Posterior cingulate gyrus (tissue), 11 donors: Measurements from ENCODE around the gene MSANTD1.
A peak's percentile ranks its signal among the peaks of the same experiment; 100 is the strongest.

ENCODE experiments used
- DNase-seq, 10 donors: peaks; one replicate each; pipeline versions ENCODE4 v3.0.0 to v3.0.0-alpha.2; 2020 to 2021; ENCODE audit warnings: mixed read lengths in 3 of 10
- intact Hi-C: fragments of 100-400 bp; cut with DNase I; formaldehyde crosslinking; loops from one replicate; pipeline ENCODE4 v1.15.1; 2023

MSANTD1 gene

DNA sequence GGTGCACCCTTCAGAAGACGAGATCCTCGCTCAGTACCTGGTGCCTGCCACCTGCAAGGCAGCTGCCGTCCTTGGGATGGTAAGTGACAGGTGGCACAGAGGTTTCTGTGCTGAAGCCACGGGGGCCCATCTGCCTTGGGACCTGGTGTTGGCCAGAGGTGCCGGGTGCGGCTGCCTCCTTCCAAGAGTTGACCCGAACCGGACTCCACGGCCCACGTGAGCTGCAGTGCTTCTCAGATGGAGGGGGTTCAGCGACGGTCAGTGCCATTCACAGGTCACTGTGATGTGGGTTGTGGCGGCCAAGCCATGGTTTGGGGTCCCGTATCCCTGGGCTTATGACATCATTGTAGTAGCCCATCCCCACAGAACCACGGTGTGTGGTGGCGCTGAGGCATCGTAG, 19.0 kb upstream of the MSANTD1 start:
- peak in 4 of 10 donors; percentile 22 to 67 (median 52) for DNase-seq
- intact Hi-C loops, result no loop called here

DNA sequence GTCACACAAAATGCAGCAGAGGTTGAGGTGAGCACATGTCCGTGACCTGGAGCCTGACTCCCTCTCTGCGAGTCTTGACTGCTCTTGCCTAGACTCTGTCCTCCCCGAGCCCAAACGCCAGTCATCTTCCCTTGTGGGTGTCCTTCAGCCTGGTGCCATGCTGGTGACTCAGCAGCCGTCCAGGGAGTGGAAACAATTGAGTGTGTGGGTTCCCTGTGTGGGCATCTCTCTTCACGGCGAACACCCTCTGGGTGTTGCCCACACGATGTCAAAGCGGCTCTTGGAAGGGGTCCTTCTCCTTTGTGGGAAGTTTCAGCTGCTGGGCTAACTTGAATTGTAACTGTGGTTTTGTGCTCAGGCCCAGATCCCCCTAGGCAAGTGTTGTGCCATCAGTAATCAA, 17.5 kb upstream of the MSANTD1 start:
- intact Hi-C loops, result no loop called here
- peak in 3 of 10 donors; percentile 79 to 88 (median 87) for DNase-seq

DNA sequence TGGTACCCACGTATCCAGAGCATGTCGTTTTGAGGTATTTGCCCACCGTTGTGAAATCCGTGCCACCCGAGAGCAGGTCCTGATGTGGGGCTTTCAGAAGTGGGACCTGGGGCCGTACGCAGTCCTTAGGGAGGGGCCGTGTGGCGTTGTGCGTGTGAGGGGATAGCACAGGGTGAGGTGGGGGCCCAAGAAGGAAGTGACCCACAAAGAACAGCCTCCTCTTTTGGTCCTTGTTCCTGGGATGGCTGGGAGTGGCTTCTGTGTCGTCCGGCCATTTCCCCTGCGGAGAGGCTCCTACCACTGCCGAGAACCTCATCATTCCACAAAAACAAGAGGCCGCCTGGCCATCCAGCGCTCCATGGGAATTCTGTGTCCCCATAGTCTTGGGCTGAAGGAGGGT, 17.0 kb upstream of the MSANTD1 start:
- intact Hi-C loops, result no loop called here
- DNase-seq, result peak in 3 of 10 donors; percentile 43 to 66 (median 52)

DNA sequence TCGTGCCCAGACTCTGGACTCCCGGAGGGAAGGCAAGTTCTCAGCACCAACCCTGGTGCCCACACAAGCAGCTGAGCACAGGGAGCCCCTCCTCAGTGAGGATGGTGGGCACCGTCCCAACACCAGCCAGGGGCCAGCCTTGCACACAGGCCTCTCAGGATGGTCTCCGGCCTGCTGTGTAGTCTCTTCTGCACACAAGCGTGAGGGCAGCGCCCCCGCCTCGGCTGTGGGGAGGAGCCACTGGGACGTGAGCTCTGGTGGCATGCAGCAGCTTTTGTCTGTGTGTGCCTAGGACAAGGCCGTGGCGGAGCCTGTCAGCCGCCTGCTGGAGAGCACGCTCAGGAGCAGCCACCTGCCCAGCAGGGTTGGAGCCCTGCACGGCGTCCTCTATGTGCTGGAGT, 16.1 kb upstream of the MSANTD1 start:
- intact Hi-C loops, result no loop called here

DNA sequence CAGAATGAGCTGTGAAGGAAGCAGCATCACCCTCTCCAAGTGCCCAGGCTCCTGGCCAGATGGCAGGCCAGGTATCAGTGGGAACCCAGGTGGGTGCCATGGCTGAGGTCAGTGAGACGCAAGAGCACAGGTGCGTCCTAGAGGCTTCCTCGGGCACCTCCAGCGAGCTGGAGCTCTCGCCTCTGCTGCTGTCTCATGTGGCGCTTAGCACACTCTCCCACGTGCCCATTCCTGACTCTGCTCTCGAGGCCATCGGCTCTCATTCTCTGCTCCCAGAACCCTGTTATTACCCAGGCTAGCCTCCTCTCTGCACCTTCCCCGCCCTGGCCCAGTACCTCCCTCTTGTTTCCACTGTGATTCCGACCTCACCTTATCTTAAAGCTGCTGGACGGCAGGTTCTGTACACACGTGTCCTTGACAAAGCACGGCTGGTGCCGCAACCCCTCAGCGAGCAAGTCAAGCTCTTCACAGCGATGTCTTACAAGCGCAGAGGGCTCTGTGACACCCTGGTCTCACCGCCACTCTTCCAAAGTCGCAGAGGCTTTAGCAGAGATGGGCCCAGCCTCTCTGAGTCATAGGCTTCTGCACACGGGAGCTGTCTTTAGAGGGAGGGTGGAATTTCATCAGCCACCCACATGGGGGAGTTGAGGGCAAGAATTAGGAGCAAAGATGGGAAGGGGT, 15.4 kb upstream of the MSANTD1 start:
- intact Hi-C loops, result no loop called here
- DNase-seq, result peak in 2 of 10 donors; percentile 78 to 80

More for the DNA sequence above, 16.1 kb upstream of the MSANTD1 start:
- peak in 2 of 10 donors; percentile 77 to 79 for DNase-seq

DNA sequence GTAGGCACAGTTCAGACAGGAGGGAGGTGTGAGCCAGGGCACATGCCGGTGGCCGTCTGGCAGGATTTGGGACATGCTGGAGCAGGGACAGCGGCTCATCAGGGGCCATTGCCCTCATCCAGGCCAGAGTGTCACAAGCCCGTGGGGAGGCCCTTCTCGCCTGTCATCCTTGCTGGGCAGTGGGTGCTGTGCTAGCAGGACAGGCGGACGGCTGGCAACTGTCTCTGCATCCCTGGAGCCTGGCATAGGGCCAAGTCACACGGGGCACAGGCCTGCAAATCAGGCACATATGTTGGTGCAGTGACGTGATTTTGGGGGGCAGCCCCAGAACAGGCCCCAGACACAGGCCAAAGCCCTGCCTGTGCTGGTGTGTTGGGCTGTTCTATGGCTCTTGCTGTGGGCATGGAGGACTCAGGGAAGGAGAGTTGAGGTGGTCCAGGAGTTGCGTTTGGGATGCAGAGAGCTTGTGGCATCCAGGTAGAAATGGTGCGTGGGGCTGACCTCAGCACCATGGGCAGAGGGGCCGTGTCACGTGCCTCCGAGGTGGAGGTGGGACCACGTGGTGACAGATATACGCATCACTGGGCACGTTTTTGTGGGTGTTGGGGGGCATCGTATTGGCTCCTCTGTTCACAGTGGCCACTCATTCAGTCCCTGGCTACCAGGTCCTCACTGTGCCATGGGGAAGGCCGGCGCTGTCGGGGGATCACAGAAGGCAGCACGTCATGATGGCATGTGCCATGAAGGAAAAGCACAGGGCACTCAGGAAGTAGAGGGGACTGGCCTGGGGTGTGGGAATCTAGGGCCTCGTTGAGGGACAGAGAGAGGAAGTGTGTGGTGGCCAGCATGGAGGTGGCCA, 14.6 kb upstream of the MSANTD1 start:
- peak in 2 of 10 donors; percentile 77 to 86 for DNase-seq
- intact Hi-C loops, result no loop called here

DNA sequence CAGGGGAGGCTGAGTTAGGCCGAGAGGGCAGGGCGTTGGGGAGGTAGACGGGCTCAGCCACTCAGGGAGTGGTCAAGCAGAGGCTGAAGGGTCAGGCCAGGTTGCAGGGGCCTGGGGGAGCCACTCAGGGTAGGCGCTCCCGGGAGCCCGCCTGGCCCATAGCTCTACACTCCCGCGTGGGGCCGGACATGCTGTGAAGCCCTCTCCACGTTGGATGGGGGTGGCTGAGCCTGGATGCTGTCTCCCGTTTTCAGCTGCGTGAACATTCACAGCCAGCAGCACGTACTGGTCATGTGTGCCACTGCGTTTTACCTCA, 14.0 kb upstream of the MSANTD1 start:
- intact Hi-C loops, result no loop called here
- peak in 2 of 10 donors; percentile 27 to 71 for DNase-seq

DNA sequence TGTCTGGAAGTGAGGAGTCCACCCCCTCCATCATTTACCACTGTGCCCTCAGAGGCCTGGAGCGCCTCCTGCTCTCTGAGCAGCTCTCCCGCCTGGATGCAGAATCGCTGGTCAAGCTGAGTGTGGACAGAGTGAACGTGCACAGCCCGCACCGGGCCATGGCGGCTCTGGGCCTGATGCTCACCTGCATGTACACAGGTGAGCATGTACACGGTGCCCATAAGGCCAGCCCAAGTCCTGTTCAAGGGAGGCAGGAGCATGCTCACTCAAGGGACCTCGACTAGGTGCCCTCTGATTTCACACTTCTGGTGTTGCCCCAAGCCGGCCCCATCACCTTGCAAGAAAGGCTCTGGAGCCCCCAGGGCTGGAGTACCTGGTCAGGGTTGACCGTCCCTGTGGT, 13.4 kb upstream of the MSANTD1 start:
- intact Hi-C loops, result no loop called here
- peak in 2 of 10 donors; percentile 67 to 78 for DNase-seq

DNA sequence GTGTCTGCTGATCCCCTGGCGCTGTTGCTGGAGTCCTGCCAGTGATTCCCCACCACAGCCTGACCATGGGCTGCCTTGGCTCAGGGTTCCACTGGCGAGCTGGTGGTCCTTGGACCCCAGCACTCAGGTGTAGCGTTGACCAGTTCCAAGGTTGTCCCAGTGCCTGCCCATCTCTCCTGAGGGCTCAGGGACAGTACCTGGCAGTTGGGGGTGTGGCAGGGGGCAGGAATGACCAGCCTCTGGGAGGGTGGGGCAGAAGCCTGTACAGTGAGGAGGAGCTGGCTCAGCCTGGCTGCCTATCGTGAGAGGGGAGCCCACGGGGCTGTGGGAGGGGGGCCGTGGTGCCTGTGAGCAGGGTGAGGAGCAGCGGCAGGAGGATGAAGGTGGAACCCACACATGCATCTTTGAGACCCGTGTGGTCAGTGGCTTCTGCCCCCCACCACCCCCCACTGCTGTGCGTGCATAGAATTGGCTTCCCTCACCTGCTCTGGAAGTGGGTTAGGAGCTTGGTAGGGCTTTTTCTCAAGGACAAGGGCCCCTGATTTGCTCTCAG, 12.6 kb upstream of the MSANTD1 start:
- intact Hi-C loops, result no loop called here
- DNase-seq, result peak in 2 of 10 donors; percentile 30 to 65

DNA sequence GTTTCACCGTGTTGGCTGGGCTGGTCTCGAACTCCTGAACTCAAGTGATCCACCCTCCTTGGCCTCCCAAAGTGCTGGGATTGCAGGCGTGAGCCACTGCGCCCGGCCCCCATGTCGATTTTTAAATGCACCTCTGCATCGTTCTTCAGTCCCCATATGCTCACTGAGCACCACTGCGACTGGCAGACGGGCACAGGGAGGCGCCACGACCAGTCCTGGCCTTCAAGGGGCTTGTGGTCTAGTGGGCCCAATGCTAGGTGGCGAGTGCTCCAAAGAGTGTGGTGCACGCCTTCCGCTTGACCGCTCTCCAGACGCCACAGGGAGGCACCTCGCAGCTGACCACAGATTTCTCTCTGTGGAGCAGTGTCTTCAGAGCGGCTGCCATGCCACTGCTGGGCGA, 11.7 kb upstream of the MSANTD1 start:
- peak in 1 of 10 donors; percentile 69 for DNase-seq
- intact Hi-C loops, result no loop called here

DNA sequence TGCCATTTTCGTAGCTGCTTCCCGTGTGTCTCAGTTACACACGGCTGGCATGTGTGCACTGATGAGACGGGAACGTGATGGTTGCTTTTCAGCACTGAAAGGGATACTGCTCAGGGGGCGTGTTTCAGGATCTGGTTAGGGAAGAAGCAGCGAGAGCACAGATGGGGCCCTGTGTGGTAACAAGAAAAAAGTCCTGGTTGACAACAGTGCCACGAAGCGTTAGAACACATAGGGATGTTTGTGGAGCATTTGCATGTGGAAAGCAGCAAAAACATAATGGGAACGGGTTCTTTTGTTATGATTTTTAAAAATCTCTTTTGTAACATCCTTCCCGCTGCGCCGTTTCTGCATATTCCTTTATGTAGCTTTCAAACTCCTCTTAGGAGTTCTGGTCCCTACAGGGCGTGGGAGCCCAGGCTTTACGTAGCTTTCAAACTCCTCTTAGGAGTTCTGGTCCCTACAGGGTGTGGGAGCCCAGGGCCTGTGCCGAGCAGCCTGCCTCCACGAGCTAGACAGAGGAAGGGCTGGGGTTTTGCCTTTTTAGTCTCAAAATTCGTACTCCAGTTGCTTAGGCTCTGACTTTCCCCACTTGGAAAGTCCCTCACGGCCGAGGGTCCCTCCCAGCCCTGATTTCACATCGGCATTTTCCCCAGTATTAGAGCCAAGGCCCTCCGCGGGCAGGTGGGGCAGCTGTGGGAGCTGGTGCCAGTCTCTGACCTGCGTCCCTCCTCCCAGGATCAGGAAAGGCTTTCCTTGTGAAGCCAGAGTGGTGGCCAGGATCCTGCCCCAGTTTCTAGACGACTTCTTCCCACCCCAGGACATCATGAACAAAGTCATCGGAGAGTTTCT, 11.0 kb upstream of the MSANTD1 start:
- intact Hi-C loops, result no loop called here
- DNase-seq, result peak in 2 of 10 donors; percentile 47 to 81

DNA sequence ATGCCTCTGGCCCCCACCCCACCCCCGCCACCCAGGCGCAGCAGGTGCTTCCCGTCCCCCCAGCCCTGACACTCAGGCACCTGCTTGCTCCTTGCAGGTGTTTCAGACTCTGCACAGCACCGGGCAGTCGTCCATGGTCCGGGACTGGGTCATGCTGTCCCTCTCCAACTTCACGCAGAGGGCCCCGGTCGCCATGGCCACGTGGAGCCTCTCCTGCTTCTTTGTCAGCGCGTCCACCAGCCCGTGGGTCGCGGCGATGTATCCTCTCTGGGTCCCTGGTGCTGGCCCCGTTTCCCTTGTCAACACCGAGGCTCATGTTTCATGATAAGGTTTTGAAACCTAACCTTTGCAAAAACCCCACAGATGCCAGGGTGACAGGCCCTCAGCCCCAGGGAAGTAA, 10.2 kb upstream of the MSANTD1 start:
- intact Hi-C loops, result no loop called here
- peak in 1 of 10 donors; percentile 6 for DNase-seq

DNA sequence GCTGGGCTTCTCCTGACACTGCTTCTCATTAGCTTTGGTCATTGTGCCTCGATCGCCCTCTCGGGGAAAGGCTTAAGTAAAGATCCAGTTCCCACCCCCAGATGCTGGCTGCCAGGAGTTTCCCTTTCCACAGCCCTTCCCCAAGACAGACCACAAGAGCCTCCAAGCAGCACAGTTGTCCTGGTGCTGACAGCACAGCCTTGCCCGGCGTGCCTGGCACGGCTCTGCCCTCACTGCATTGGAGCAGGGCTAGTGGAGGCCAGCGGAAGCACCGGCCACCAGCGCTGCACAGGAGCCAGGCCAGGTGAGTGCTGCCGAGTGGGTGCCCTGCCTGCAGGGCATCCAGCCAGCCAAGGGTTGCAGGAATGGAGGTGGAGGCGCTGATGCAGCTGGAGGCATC, 9.7 kb upstream of the MSANTD1 start:
- intact Hi-C loops, result no loop called here
- no peak for DNase-seq

DNA sequence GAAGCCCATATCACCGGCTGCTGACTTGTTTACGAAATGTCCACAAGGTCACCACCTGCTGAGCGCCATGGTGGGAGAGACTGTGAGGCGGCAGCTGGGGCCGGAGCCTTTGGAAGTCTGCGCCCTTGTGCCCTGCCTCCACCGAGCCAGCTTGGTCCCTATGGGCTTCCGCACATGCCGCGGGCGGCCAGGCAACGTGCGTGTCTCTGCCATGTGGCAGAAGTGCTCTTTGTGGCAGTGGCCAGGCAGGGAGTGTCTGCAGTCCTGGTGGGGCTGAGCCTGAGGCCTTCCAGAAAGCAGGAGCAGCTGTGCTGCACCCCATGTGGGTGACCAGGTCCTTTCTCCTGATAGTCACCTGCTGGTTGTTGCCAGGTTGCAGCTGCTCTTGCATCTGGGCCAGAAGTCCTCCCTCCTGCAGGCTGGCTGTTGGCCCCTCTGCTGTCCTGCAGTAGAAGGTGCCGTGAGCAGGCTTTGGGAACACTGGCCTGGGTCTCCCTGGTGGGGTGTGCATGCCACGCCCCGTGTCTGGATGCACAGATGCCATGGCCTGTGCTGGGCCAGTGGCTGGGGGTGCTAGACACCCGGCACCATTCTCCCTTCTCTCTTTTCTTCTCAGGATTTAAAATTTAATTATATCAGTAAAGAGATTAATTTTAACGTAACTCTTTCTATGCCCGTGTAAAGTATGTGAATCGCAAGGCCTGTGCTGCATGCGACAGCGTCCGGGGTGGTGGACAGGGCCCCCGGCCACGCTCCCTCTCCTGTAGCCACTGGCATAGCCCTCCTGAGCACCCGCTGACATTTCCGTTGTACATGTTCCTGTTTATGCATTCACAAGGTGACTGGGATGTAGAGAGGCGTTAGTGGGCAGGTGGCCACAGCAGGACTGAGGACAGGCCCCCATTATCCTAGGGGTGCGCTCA, 8.7 kb upstream of the MSANTD1 start:
- DNase-seq, result no peak
- intact Hi-C loops, result no loop called here

DNA sequence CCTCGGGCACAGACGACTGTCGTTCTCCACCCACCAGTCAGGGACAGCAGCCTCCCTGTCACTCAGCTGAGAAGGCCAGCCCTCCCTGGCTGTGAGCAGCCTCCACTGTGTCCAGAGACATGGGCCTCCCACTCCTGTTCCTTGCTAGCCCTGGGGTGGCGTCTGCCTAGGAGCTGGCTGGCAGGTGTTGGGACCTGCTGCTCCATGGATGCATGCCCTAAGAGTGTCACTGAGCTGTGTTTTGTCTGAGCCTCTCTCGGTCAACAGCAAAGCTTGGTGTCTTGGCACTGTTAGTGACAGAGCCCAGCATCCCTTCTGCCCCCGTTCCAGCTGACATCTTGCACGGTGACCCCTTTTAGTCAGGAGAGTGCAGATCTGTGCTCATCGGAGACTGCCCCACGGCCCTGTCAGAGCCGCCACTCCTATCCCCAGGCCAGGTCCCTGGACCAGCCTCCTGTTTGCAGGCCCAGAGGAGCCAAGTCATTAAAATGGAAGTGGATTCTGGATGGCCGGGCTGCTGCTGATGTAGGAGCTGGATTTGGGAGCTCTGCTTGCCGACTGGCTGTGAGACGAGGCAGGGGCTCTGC, 7.9 kb upstream of the MSANTD1 start:
- DNase-seq, result peak in 1 of 10 donors; percentile 91
- intact Hi-C loops, result no loop called here

DNA sequence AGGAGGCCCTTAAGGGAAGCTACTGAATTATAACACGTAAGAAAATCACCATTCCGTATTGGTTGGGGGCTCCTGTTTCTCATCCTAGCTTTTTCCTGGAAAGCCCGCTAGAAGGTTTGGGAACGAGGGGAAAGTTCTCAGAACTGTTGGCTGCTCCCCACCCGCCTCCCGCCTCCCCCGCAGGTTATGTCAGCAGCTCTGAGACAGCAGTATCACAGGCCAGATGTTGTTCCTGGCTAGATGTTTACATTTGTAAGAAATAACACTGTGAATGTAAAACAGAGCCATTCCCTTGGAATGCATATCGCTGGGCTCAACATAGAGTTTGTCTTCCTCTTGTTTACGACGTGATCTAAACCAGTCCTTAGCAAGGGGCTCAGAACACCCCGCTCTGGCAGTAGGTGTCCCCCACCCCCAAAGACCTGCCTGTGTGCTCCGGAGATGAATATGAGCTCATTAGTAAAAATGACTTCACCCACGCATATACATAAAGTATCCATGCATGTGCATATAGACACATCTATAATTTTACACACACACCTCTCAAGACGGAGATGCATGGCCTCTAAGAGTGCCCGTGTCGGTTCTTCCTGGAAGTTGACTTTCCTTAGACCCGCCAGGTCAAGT, 6.9 kb upstream of the MSANTD1 start:
- intact Hi-C loops, result no loop called here
- no peak for DNase-seq

DNA sequence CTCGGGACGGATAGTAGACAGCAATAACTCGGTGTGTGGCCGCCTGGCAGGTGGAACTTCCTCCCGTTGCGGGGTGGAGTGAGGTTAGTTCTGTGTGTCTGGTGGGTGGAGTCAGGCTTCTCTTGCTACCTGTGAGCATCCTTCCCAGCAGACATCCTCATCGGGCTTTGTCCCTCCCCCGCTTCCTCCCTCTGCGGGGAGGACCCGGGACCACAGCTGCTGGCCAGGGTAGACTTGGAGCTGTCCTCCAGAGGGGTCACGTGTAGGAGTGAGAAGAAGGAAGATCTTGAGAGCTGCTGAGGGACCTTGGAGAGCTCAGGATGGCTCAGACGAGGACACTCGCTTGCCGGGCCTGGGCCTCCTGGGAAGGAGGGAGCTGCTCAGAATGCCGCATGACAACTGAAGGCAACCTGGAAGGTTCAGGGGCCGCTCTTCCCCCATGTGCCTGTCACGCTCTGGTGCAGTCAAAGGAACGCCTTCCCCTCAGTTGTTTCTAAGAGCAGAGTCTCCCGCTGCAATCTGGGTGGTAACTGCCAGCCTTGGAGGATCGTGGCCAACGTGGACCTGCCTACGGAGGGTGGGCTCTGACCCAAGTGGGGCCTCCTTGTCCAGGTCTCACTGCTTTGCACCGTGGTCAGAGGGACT, 5.7 kb upstream of the MSANTD1 start:
- no peak for DNase-seq
- intact Hi-C loops, result no loop called here

DNA sequence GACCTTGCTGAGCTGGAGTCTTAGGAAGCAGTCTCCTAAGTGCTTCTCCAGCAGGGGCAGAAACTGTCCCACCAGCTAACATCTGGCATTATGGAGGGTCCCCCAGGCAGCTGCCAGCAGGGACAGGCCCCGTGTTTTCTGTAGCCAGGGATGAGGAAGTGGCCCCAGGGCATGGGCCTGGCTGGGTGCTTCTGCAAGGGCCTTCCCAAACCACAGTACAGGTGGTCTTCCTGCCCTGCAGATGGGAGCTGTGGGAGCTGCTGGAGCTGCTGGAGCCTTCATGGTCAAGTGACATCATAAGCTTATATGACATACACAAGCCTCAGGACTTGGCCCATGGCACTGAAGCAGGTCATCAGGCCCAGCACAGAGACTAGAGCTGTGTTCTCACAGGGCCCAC, 5.0 kb upstream of the MSANTD1 start:
- intact Hi-C loops, result no loop called here
- DNase-seq, result no peak
